ENCODE results near the gene KIF26A.

DNA sequence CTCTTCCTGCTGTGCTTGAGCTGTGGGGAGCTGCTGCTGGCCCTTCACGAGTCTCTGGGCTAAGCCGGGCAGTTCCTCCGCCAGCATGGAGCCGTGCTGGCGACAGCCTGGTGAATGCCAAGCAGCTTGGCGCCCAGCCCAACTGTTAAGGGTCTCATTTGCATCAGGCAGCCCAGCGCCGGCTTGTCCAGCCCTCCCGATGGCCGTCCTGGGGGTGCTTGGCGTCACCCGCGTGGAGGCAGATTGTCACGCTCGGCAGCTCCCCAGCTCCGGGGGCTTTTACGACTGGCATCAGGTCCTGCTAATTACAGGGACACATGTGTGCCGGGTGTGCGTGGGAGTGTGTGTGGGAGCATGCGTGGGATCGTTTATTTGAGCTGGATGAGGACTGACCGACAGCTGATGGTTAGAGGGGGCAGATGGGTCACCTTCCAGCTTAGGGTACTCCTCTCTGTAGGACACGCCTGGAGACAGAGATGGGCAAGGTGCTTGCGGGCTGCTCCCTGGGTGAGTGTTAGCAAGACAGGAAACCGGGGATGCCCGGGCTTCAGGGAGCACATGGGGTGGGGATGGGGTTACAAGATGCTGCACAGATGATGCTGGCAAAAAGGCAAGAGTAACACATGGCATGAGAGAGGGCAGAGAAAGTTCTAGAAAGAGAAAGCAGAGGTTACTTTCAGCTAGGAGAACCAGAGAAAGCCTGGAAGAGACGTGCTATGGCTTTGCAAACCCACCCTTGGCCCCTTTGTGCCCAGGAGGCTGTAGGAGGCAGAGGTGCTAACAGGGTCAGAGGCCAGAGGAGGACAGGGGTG is 64.1 kb downstream of the KIF26A start:
- no peak for TF ChIP-seq POLR2AphosphoS5 (IDR thresholded peaks at IDR 0.05)
- TF ChIP-seq, protein P1, sequence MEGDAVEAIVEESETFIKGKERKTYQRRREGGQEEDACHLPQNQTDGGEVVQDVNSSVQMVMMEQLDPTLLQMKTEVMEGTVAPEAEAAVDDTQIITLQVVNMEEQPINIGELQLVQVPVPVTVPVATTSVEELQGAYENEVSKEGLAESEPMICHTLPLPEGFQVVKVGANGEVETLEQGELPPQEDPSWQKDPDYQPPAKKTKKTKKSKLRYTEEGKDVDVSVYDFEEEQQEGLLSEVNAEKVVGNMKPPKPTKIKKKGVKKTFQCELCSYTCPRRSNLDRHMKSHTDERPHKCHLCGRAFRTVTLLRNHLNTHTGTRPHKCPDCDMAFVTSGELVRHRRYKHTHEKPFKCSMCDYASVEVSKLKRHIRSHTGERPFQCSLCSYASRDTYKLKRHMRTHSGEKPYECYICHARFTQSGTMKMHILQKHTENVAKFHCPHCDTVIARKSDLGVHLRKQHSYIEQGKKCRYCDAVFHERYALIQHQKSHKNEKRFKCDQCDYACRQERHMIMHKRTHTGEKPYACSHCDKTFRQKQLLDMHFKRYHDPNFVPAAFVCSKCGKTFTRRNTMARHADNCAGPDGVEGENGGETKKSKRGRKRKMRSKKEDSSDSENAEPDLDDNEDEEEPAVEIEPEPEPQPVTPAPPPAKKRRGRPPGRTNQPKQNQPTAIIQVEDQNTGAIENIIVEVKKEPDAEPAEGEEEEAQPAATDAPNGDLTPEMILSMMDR (IDR thresholded peaks at IDR 0.05): no peak

Data from stomach (tissue), 4 donors.